Loucy (cell line): ENCODE results near the gene SLFN5.
"Not testable (repeated sequence)": the region's sequence is repeated elsewhere in the genome, so short reads cannot be mapped to it uniquely, and the experiment has no call there.

Source experiments
- CTCF ChIP-seq: fragments of 200-600 bp; sonication (generic); conservative IDR thresholded peaks from 2 replicates; pipeline ENCODE4 v1.5.1; 2014; ENCODE audit warnings: mild to moderate bottlenecking, antibody characterized with exemption, low read length
- EZH2phosphoT487 ChIP-seq: fragments of 200-600 bp; IDR thresholded peaks from 2 replicates; pipeline ENCODE4 v1.6.1; 2018; ENCODE audit warnings: antibody characterized with exemption, mild to moderate bottlenecking, moderate library complexity, borderline replicate concordance

GRCh38 chr17:35309345-35309744 lies 66.5 kb downstream of the SLFN5 start:
- not testable (repeated sequence) for TF ChIP-seq CTCF, EZH2phosphoT487
